Psoas muscle (tissue), 8 donors: ENCODE data around the gene ANKH. TPM values are rescaled to one million over a fixed set of nuclear protein-coding genes. Genes with fewer than 3 reads are reported as not detected.

Source experiments
- ATAC-seq, 4 donors: fragments of 200-7000 bp; cut with Tn5 transposase; one replicate each; pipeline ENCODE4 v1.9.1; 2020; ENCODE audit warnings: moderate library complexity in 3 of 4, mild to moderate bottlenecking in 2 of 4
- DNase-seq, 2 donors: peaks; one replicate each; pipeline ENCODE4 v3.0.0-alpha.2; 2020
- H3K27ac ChIP-seq: fragments of 200-600 bp; one replicate; pipeline ENCODE4 v1.8.0; 2022
- H3K27me3 ChIP-seq, 3 donors: fragments of 200-600 bp in 1 of 3; one replicate each; pipeline versions ENCODE4 v1.6.1 to v1.8.0; 2013 to 2022; ENCODE audit warnings: low read length in 2 of 3, mild to moderate bottlenecking in 2 of 3, moderate library complexity in 1 of 3; ENCODE audit not compliant: insufficient read depth in 3 of 3
- H3K36me3 ChIP-seq, 2 donors: fragments of 200-600 bp in 1 of 2; one replicate each; pipeline versions ENCODE4 v1.6.1 to v1.8.0; 2013 to 2022; ENCODE audit warnings: low read depth in 1 of 2, mild to moderate bottlenecking in 1 of 2, moderate library complexity in 1 of 2; ENCODE audit not compliant: insufficient read depth in 1 of 2
- H3K4me1 ChIP-seq: fragments of 200-600 bp; one replicate; pipeline ENCODE4 v1.8.0; 2022
- H3K4me3 ChIP-seq: fragments of 200-600 bp; one replicate; pipeline ENCODE4 v1.8.0; 2022; ENCODE audit warnings: mild to moderate bottlenecking
- H3K9me3 ChIP-seq: fragments of 200-600 bp; one replicate; pipeline ENCODE4 v1.8.0; 2022
- CTCF ChIP-seq: fragments of 200-600 bp; IDR thresholded peaks from one replicate; pipeline ENCODE4 v1.8.0; 2022; ENCODE audit warnings: antibody characterized with exemption
- WGBS, 3 donors: extraction: QIAGEN DNeasy Blood & Tissue Kit; methylation state at CpG; one replicate each; pipeline versions ENCODE4 v1.1.6 to v1.1.7; 2013; 5-methylcytosine and 5-hydroxymethylcytosine counted together
- intact Hi-C, 2 donors: fragments of 100-400 bp; cut with DNase I; formaldehyde crosslinking; loops; one replicate each; pipeline versions ENCODE4 v1.11.0 to v1.14.2; 2022
- polyA plus RNA-seq, 3 donors: library from polyadenylated mRNA; stranded (reverse); fragments of 200-250 nt; gene quantifications; one replicate each; pipeline ENCODE4 v1.2.3, GENCODE V29; 2013
- total RNA-seq, 4 donors: library from RNA; stranded (reverse); fragmentation: NEBNext Ultra II Directional in 2 of 4; extraction: Animal tissue kit (Norgen Biotek cat#: 25700) in 2 of 4; gene quantifications; one replicate each; pipeline versions ENCODE4 v1.2.1 to v1.2.4, GENCODE V29; 2021 to 2023
- donor health status: healthy with polysubstance abuse.
- donor health status: DM: no; HTN: no; CAD: no; lungs with moderate emphysema.
- donor health status: Bipolar disorder and iron deficiency.
- donor health status: healthy.
- donor health status: DM: yes; HTN: yes; CAD: no.
- donor health status: DM: no; HTN: no; CAD: no.
- donor health status: DM: no; HTN: no; CAD: no.
- donor health status: DM: yes; HTN: yes; CAD: no.

The ANKH gene
- total and polyA plus RNA-seq, 7 donors, result 24.0 to 92.8 (median 63.0) TPM

- ATAC-seq, result no peak
- 79 to 94% (median 82%) methylated on average over 5 of the region's 5 CpGs for WGBS, 3 donors
- intact Hi-C loops, result no loop called here
- TF ChIP-seq CTCF, result no peak
- no peaks in the 10 kb centered on the region for H3K27me3 ChIP-seq
- peak overlapping the region; percentile 40 for H3K27ac ChIP-seq
- DNase-seq, result no peak
- H3K4me1 ChIP-seq, result peaks cover 13% of the 10 kb centered on the region
- H3K36me3 ChIP-seq, result no peaks in the 10 kb centered on the region
- H3K4me3 ChIP-seq, result no peak overlapping the region
- no peaks in the 10 kb centered on the region for H3K9me3 ChIP-seq
Measured at GRCh38 chr5:14781106-14781505, 90.5 kb downstream of the ANKH start.

DNA sequence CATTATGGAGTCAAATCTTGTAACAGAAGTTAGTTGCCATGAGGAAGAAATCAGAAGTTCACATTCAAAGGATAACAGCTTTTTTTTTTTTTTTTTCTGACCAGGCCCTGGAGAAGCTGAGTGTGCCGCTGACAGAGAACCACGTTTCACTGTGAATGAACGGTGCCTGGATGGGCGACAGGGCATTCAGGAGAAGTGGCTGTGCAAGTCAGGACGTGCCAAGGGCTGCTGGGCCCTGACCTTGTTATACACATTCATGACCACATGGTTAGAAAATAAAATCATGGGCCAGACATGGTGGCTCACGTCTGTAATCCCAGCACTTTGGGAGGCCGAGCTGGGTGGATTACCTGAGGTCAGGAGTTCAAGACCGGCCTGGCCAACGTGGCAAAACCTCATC lies 91.6 kb downstream of the ANKH start:
- H3K36me3 ChIP-seq, result no peaks in the 10 kb centered on the region
- no peak for TF ChIP-seq CTCF
- H3K27ac ChIP-seq, result peak overlapping the region; percentile 60
- 44 to 72% (median 55%) methylated on average over 9 of the region's 9 CpGs for WGBS, 3 donors
- peaks cover 13% of the 10 kb centered on the region for H3K4me1 ChIP-seq
- peak in 3 of 4 donors; percentile 41 to 68 (median 47) for ATAC-seq
- no peaks in the 10 kb centered on the region for H3K27me3 ChIP-seq
- no peak overlapping the region for H3K4me3 ChIP-seq
- H3K9me3 ChIP-seq, result no peaks in the 10 kb centered on the region
- no peak for DNase-seq
- intact Hi-C loops, result loop anchor here in 1 of 2 donors (1.0 to 10.0 kb wide), 2 partner anchors 16 to 95 kb away; no protein-coding TSS in a partner anchor

DNA sequence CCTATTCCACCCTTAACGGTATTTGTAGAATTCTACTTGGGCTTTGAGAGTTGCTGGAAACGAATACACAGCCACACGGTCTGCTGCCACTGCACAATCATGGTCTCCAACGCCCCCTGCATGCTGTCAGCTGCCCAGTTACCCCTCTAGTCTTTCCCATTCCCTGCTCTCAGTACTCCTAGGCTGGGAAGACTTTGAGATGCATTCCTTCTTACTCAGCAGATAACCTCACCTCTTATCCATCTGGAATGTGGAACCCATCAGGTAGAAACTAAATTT lies 92.8 kb downstream of the ANKH start:
- no peak for DNase-seq
- Histone ChIP-seq H3K4me3 (no peak overlapping the region), H3K27me3 (no peaks in the 10 kb centered on the region), H3K4me1 (peaks cover 13% of the 10 kb centered on the region), H3K27ac (no peak overlapping the region), H3K36me3 (no peaks in the 10 kb centered on the region), H3K9me3 (no peaks in the 10 kb centered on the region)
- peak; percentile 33 to 67 (median 54) for ATAC-seq
- TF ChIP-seq CTCF, result peak; percentile 27
- intact Hi-C loops, result loop anchor here in 1 of 2 donors (10.0 kb wide), 1 partner anchor 94 kb away; no protein-coding TSS in a partner anchor
- 46 to 66% (median 47%) methylated on average over 4 of the region's 4 CpGs for WGBS, 3 donors

DNA sequence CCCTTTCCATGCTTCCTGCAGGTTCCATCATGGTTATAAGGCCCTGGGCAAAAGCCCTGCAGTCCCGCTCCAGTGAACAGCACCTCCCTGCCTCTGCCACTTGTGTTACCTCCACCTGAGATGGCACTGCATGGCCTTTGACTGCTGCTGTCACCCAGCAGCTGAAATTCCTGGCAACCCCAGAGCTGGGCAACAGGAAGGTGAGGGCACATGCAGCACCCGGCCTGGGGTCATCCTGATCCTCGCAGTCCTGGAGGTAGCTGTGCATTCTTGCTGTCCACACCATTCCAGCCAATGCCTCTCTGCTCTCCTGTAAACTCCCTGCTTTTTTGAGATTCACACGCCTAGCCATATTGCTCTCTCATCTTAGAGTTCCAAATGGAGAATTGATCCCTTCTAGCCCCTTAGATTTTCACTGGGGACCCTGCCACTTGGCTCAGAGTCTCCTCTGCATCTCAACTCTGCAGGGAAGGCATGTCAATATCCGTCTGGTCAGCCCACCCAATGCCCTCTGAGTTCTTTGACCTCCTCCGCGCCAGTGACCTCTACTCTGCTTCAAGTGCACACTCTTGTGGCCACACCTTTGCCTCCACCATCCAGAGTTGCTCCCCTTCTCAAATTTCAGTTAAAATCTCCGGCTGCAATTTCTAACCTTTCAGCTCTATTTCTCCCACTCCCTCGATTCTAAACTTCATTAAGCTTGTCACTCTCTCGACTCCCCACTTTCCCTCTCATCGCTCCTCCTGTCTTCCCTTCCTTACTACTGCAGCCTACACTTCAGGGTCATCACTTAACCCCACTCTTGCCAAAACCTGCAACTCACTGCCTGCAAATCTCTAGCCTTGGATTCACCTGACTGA lies 93.4 kb downstream of the ANKH start:
- no peak for TF ChIP-seq CTCF
- Histone ChIP-seq H3K9me3 (no peaks in the 10 kb centered on the region), H3K27ac (no peak overlapping the region), H3K4me1 (peaks cover 13% of the 10 kb centered on the region), H3K27me3 (no peaks in the 10 kb centered on the region), H3K36me3 (no peaks in the 10 kb centered on the region), H3K4me3 (no peak overlapping the region)
- intact Hi-C loops, result loop anchor here in 1 of 2 donors (10.0 kb wide), 1 partner anchor 93 kb away; no protein-coding TSS in a partner anchor
- DNase-seq (no peak), ATAC-seq (peak in 2 of 4 donors; percentile 40 to 41)
- 60 to 69% (median 62%) methylated on average over 11 of the region's 11 CpGs for WGBS, 3 donors
